Skeletal muscle tissue (tissue), 4 donors: ENCODE data around the gene RET. TPM values are rescaled to one million over a fixed set of nuclear protein-coding genes. Genes with fewer than 3 reads are reported as not detected.

Experiments
- H3K27ac ChIP-seq: one replicate; pipeline ENCODE4 v1.7.0; 2013; ENCODE audit warnings: mild to moderate bottlenecking, low read depth, low read length, inconsistent platforms
- H3K27me3 ChIP-seq, 3 donors: one replicate each; pipeline ENCODE4 v1.7.0; 2013; ENCODE audit warnings: low read length in 3 of 3; ENCODE audit not compliant: control insufficient read depth in 3 of 3, insufficient read depth in 3 of 3
- H3K36me3 ChIP-seq, 3 donors: one replicate each; pipeline ENCODE4 v1.7.0; 2013; ENCODE audit warnings: low read length in 3 of 3; ENCODE audit not compliant: control insufficient read depth in 3 of 3, insufficient read depth in 3 of 3
- H3K4me1 ChIP-seq, 3 donors: one replicate each; pipeline ENCODE4 v1.7.0; 2013; ENCODE audit warnings: low read length in 3 of 3, mild to moderate bottlenecking in 3 of 3; ENCODE audit not compliant: control insufficient read depth in 3 of 3, insufficient read depth in 3 of 3
- H3K4me3 ChIP-seq, 3 donors: one replicate each; pipeline ENCODE4 v1.7.0; 2013; ENCODE audit warnings: low read length in 3 of 3
- H3K9ac ChIP-seq, 3 donors: one replicate each; pipeline ENCODE4 v1.7.0; 2013; ENCODE audit warnings: low read length in 3 of 3, mild to moderate bottlenecking in 3 of 3, moderate library complexity in 2 of 3, low read depth in 1 of 3
- H3K9me3 ChIP-seq, 3 donors: one replicate each; pipeline ENCODE4 v1.7.0; 2013; ENCODE audit warnings: low read length in 3 of 3; ENCODE audit not compliant: control insufficient read depth in 3 of 3
- total RNA-seq: library from RNA; depleted of rRNA; stranded (reverse); fragments of >200 nt; gene quantifications from one replicate; pipeline ENCODE4 v1.2.3, GENCODE V29; 2014
- donor health status: Osteomylitis.

The RET gene
- total RNA-seq, 1 donor from 2014 or later = 1.6 TPM

DNA sequence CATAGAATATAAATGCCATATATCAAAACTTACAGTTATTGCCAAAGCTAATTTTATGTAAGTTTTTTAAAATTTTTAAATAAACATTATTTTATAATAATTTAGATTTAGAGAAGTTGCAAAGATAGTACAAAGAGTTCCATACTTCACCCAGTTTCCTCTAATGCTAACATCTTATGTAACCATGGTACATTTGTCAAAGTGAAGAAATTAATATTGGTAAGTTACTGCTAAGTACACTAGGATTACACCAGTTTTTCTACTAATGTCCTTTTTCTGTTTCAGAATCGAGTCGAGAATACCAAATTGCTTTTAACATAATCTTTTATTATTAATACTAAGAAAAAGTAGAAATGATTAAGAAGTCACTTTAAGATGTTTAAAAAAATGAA is 90.6 kb downstream of the RET start:
- Histone ChIP-seq H3K4me1 (no peaks in the 10 kb centered on the region), H3K27me3 (no peaks in the 10 kb centered on the region), H3K27ac (no peak overlapping the region), H3K9ac (no peak overlapping the region), H3K36me3 (peaks cover 2 to 18% (median 9%) of the 10 kb centered on the region in 3 donors), H3K4me3 (no peak overlapping the region), H3K9me3 (no peaks in the 10 kb centered on the region)

DNA sequence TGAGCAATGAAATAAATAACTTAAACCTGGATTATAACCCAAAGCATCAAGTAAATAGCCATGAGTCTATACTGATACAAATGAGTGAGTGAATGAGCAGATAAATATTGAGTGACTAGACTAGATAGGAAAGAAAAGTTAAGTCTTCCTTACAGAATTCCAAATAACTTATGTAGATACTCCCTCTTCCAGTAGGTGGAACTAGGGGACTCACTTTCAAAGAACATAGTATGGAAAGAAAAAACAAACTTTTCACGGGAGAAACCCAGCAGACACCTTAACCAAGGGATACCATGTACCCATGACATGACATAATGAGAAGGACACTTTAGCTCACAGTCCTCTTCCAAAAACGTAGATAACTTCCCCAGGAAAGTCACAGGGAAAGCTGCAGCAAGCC is 93.6 kb downstream of the RET start:
- H3K9me3 ChIP-seq = no peaks in the 10 kb centered on the region

DNA sequence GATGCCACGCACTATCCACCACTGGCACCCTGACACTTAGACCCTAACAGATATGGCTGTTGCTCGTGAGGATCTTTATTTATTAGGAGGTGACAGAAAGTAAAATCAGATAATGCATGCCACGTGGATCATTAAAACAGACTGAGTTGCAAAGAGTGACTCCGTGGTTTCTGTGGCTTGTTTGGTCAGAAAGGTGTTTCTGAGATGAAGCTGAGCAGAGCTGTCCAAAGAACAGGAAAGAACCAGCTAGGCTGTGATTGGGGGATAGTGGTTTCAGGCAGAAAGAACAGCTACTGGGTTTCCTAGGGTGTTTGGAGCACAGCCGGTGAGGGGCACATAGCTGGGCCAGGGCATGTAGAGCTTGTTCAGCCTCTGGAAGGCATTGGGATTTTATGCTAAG is 95.8 kb downstream of the RET start:
- no peaks in the 10 kb centered on the region for H3K9me3 ChIP-seq
- H3K36me3 ChIP-seq = peaks cover 7 to 36% (median 12%) of the 10 kb centered on the region in 3 donors

More for the DNA sequence above, 93.6 kb downstream of the RET start:
- no peak overlapping the region for H3K4me3 ChIP-seq
- H3K9ac ChIP-seq = no peak overlapping the region
- no peak overlapping the region for H3K27ac ChIP-seq
- H3K27me3 ChIP-seq = no peaks in the 10 kb centered on the region
- peaks cover 0 to 23% (median 6%) of the 10 kb centered on the region in 3 donors for H3K36me3 ChIP-seq
- peaks cover 0 to 4% (median 0%) of the 10 kb centered on the region in 3 donors for H3K4me1 ChIP-seq

DNA sequence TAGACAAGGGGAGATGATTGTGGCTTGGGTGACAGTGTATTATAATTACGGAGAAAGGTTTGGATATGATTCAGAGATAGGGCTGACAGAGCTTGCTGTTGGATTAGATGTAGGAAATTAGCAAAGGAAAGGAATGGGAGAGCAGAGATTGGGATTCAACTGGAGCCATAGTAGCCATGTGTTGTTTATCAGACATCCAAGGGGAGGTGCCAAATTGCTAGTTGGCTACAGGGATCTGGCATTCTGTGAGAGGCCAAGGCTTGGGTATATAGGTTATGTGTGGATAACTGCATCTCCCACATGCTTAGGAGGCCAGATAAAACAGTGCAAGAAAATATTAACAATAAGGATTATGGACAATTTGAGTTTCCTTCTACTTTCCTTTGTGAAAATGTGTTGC is 96.3 kb downstream of the RET start:
- H3K4me1 ChIP-seq = peaks cover 0 to 4% (median 0%) of the 10 kb centered on the region in 3 donors
- peaks cover 7 to 41% (median 17%) of the 10 kb centered on the region in 3 donors for H3K36me3 ChIP-seq
- H3K27me3 ChIP-seq = no peaks in the 10 kb centered on the region
- no peak overlapping the region for H3K9ac ChIP-seq
- no peak overlapping the region for H3K4me3 ChIP-seq
- H3K9me3 ChIP-seq = no peaks in the 10 kb centered on the region
- H3K27ac ChIP-seq = no peak overlapping the region

More for the DNA sequence above, 95.8 kb downstream of the RET start:
- Histone ChIP-seq H3K4me3 (no peak overlapping the region), H3K4me1 (peaks cover 0 to 4% (median 0%) of the 10 kb centered on the region in 3 donors), H3K27ac (no peak overlapping the region), H3K27me3 (no peaks in the 10 kb centered on the region), H3K9ac (no peak overlapping the region)

DNA sequence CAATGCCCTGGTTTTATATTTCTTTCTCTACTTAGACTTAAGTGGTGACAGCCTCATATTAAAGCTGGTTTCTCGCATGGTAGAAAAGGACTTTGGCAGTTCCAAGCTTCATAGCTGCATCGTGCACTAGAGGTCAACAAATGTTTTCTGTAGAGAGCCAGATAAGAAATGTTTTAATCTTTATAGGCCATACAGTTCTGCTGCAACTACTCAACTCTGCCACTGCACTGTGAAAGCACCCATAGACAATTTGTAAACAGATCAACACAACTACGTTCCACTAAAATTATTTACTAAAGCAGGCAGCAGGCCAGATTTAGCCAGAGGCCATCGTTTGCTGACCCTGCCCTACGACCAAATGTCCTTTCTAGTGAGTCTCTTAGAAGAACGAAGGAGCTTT is 98.1 kb downstream of the RET start:
- H3K9me3 ChIP-seq = no peaks in the 10 kb centered on the region
- H3K27me3 ChIP-seq = no peaks in the 10 kb centered on the region
- H3K4me1 ChIP-seq = peaks cover 0 to 4% (median 0%) of the 10 kb centered on the region in 3 donors
- peaks cover 10 to 41% (median 22%) of the 10 kb centered on the region in 3 donors for H3K36me3 ChIP-seq
- no peak overlapping the region for H3K9ac ChIP-seq
- no peak overlapping the region for H3K4me3 ChIP-seq
- H3K27ac ChIP-seq = no peak overlapping the region

DNA sequence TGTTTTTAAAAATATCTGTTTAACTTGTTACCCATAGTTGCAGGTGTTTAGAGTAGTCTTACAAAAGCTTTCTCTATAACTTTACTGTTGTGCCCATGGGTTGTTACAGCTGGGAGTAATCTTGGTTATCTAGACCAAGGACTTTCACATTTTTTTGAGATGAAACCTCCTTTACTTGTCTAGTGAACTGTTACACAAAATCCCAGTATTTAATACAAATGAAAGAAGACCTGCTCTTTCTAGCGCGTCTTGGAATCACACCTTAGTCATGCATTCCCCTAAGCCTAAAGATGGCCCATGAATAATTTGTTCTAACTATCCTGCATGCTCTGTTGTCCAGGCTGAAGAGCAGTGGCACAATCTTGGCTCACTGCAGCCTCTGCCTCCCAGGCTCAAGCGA is 99.4 kb downstream of the RET start:
- peaks cover 0 to 4% (median 0%) of the 10 kb centered on the region in 3 donors for H3K4me1 ChIP-seq

DNA sequence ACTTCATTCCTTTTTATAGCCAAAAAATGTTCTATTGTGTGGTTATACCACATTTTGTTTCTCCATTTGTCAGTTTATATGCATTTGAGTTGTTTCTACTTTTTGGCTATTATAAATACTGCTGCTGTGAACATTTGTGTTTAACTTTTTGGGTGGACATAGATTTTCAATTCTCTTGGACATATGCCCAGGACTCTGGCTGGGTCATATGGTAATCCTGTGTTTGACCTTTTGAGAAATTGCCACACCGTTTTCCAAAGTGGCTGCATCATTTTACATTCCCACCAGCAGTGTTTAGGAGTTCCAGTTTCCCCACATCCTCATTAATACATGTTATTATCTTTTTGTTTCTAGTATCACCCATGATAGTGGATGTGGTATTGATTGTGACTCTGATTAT is 100.7 kb downstream of the RET start:
- Histone ChIP-seq H3K27ac (no peak overlapping the region), H3K4me1 (peaks cover 0 to 4% (median 0%) of the 10 kb centered on the region in 3 donors), H3K9ac (no peak overlapping the region), H3K9me3 (no peaks in the 10 kb centered on the region), H3K4me3 (no peak overlapping the region), H3K27me3 (no peaks in the 10 kb centered on the region), H3K36me3 (peaks cover 9 to 39% (median 25%) of the 10 kb centered on the region in 3 donors)

More for the DNA sequence above, 99.4 kb downstream of the RET start:
- Histone ChIP-seq H3K9me3 (no peaks in the 10 kb centered on the region), H3K27me3 (no peaks in the 10 kb centered on the region), H3K27ac (no peak overlapping the region), H3K4me3 (no peak overlapping the region), H3K9ac (no peak overlapping the region), H3K36me3 (peaks cover 10 to 39% (median 22%) of the 10 kb centered on the region in 3 donors)

Other genes starting within 250 kb of the RET start
- 24.0 TPM for gene CSGALNACT2, start 61.4 kb downstream of the RET start, total RNA-seq
- gene RASGEF1A, start 190.0 kb downstream of the RET start, total RNA-seq = under 0.01 TPM